ENCODE data around the gene HSD17B7.

- TF ChIP-seq ZC3H10 (CRISPR knock-in tag; IDR thresholded peaks at IDR 0.05), result no peak
- no peak for TF ChIP-seq CREB5 (CRISPR knock-in tag; IDR thresholded peaks at IDR 0.05; ENCODE audit: low read depth)
- no peak for TF ChIP-seq POU6F1 (CRISPR knock-in tag; IDR thresholded peaks at IDR 0.05; ENCODE audit: borderline replicate concordance, low read depth)
- no peak for TF ChIP-seq TCF4 (CRISPR knock-in tag; IDR thresholded peaks at IDR 0.05; ENCODE audit: borderline replicate concordance)
- no peak for TF ChIP-seq RARB (CRISPR knock-in tag; IDR thresholded peaks at IDR 0.05)
- no peak for TF ChIP-seq OSR1 (CRISPR knock-in tag; IDR thresholded peaks at IDR 0.05)
Measured at GRCh38 chr1:162838863-162839262, 48.4 kb downstream of the HSD17B7 start.

Measured in SK-N-SH treated with all-trans-retinoic acid at 6 μM for 48 hours (cell line).